ENCODE measurements around the gene TMCO2.
"Not testable (repeated sequence)": the region's sequence is repeated elsewhere in the genome, so short reads cannot be mapped to it uniquely, and the experiment has no call there.

TMCO2 gene

DNA sequence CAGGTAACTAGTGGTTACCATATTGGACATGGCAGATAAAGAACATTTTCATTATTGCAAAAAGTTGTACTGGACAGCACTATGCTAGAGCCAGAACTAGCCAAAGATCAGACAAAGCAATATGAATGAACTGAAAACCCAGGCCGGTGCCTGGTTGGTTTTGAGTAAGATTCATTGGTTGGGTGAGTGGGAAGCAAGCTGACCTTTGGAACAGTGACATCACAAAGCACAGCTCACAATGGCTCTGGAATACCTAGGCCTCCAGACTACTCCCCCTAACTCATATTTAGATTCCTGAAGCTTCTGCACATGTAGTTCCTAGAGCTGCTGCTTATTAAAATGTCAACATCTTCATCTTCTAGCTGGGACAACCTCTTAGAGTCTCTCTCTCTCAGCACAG is at the start of gene TMCO2:
Gene TMCO2 (plus strand): TSS at position 283 of the 400 bp plus-strand sequence. CDS start 57 bp downstream, at position 340.
- TF ChIP-seq ZFX (IDR thresholded peaks at IDR 0.05; ENCODE audit: borderline replicate concordance) (no peak), CTCF (IDR thresholded peaks at IDR 0.05) (no peak)
- peak within 1 kb of the TSS; percentile 8; the same call in 1 of the 2 replicates for H3K27ac ChIP-seq

GRCh38 chr1:40199126-40199525 is 48.6 kb upstream of the TMCO2 start:
- H3K27ac ChIP-seq, result no peak overlapping the region
- TF ChIP-seq CTCF (IDR thresholded peaks at IDR 0.05) (no peak), ZFX (IDR thresholded peaks at IDR 0.05; ENCODE audit: borderline replicate concordance) (no peak)

DNA sequence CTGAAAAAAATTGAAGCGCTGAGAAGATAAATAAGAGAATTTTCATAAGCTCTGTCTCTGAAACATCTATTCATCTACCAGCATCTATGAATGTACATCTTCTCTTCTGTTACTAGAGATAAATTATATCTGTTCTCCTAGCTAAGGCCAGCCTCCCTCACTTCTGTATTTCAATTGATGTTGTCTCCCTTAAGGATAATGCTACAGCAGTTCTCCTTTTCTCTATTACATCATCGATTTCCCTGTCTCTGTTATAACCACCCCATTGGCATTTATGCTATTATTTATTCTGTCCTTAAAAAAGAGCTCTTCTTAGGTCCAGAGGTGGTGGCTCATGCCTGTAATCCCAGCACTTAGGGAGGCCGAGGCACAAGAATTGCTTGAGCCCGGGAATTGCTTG is 42.9 kb upstream of the TMCO2 start:
- no peak overlapping the region for H3K27ac ChIP-seq

DNA sequence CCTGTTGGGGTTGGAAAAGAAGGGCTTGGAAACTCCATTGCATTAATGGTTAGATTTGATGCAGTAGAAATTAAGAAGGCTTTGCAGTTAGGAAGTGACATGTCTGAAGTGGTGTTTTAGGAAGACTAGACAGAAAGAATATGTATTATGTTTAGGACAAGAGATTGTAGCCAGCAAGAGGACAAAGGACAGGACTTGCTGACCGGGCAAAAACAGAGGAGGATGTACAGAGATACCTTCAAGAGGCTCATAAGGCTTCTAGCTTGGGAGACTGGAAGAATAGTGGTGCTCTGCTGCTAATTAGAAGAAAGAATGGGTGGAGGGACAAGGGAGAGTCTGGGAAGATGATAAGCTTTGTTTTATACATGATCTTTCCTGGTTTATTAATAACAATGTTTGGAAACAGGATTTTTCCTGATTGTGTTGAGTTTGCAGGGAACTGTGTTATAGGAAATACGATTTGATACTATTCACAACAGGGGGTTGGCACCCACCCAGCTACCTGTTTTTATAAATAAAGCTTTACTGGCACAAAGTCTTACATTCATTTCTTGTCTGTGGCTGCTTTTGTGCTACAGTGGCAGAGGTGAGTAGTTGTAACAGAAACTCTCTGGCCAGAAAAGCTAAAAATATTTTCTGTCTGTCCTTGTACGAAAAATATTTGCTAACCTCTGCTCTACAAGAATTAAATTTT is 37.1 kb upstream of the TMCO2 start:
- no peak for TF ChIP-seq CTCF (IDR thresholded peaks at IDR 0.05)
- no peak for TF ChIP-seq ZFX (IDR thresholded peaks at IDR 0.05; ENCODE audit: borderline replicate concordance)
- no peak overlapping the region for H3K27ac ChIP-seq

More for the DNA sequence above, 42.9 kb upstream of the TMCO2 start:
- TF ChIP-seq ZFX (IDR thresholded peaks at IDR 0.05; ENCODE audit: borderline replicate concordance), result no peak
- TF ChIP-seq CTCF (IDR thresholded peaks at IDR 0.05), result no peak

DNA sequence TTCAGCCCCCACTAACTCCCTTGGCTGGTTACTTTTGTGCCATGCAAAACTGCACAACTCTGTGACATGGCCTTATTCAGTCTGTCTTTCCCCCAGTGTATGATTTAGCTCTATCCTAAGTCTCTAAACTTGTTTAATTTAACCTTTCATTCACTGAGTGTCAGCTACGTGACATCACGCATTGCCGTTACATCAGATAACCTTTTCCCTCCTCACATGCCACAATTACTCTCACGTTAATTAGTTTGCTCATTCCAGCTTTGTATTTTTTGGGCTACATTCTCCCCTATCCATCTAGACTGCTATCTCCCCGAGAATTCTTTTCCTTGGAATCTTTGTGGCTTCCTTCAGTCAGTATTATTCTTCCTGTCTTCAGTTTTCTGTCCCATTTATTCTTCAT is 29.4 kb upstream of the TMCO2 start:
- no peak overlapping the region for H3K27ac ChIP-seq
- no peak for TF ChIP-seq ZFX (IDR thresholded peaks at IDR 0.05; ENCODE audit: borderline replicate concordance)
- TF ChIP-seq CTCF (IDR thresholded peaks at IDR 0.05), result no peak

DNA sequence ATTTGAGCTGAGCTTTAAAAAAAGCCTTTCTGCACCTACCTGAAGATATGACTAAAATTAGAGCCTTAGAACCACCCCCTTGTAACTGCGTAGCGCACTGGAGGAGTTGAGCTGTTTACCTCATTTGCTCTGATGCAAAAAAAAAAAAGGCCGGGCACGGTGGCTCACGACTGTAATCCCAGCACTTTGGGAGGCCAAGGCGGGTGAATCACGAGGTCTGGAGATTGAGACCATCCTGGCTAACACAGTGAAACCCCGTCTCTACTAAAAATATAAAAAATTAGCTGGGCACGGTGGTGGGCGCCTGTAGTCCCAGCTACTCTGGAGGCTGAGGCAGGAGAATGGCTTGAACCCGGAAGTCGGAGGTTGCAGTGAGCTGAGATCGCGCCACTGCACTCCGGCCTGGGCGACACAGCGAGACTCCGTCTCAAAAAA is 26.2 kb upstream of the TMCO2 start:
- H3K27ac ChIP-seq, result not testable (repeated sequence)

DNA sequence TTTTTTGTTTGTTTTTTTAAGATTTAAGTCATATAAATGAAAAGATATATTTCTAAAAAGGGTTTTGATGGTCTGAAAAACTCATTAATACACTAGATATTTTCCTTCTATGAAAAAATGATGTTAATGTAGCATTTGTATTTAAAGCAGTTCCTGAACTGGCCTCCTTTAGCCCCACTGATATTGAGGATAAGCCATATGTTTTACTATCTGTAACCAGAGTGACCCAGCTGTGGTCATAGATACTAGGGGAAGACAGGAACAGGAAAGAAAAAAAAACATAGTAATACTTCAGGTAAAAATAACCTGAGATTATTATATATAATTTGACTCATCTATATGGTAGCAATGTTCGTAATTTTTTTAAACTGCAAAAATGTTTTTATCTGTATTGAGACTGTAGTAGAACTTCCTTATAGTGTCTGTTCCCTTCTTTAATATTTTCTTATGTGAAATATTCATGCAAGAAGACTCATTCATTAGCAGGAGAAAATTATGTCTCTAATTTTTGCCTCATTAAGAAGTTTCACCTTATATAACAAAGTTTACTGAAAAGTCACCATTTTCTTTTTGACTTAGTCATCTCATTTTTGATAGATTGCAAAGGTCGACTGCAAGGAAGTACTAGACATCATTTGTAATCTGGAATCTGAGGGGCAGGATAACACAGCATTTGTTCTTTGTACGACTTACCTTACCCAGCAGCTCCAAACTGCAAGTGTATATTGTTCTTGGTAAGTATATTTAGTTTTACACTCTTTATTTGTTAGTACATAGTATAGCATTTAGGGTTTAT is 25.6 kb upstream of the TMCO2 start:
- H3K27ac ChIP-seq, result no peak overlapping the region
- TF ChIP-seq CTCF (IDR thresholded peaks at IDR 0.05), result no peak
